ENCODE measurements around the gene CACNA1G. TPM values are rescaled to one million over a fixed set of nuclear protein-coding genes. Genes with fewer than 3 reads are reported as not detected.

CACNA1G gene
- total and polyA plus RNA-seq, 2 donors: 0.15 to 6.6 TPM

DNA sequence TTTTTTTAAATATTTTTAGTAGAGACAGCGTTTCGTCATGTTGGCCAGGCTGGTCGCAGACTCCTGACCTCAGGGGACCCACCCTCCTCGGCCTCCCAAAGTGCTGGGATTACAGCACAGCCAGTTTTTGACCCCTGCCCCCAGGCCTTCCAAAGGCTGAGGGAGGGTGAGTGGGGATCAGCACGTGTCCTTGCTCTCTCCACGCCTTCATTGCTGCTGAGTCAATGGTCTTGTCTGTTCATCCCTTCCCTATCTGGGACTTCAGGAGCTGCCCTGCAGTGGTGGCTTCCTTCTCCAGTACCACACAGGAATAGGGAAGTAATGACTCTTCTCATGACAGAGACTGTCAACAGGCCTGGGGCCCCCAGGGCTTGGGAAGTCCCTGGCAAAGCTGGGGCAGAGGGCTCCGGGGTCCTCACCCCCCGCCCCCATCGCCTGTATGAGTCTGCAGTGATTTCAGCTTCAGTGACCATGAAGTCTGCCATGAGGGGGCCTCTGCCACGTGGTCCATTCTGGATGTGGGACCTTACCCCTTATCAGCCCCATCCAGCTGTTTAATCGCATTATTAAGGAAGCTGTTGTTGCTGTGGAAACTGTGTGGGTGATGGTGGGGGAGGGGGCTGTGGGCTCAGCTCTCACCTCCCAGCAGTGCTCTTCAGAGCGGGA, 80.3 kb downstream of the CACNA1G start:
- Histone ChIP-seq H3K27ac (ENCODE audit: low read depth) (no peak overlapping the region), H3K4me3 (ENCODE audit: low read depth, low read length) (no peak overlapping the region), H3K36me3 (ENCODE audit: insufficient read depth) (no peaks in the 10 kb centered on the region), H3K4me1 (ENCODE audit: insufficient read depth) (peaks cover 1% of the 10 kb centered on the region)
- WGBS: 76% methylated on average over 12 of the region's 12 CpGs
- no peak for DNase-seq (ENCODE audit: extremely low spot score)

DNA sequence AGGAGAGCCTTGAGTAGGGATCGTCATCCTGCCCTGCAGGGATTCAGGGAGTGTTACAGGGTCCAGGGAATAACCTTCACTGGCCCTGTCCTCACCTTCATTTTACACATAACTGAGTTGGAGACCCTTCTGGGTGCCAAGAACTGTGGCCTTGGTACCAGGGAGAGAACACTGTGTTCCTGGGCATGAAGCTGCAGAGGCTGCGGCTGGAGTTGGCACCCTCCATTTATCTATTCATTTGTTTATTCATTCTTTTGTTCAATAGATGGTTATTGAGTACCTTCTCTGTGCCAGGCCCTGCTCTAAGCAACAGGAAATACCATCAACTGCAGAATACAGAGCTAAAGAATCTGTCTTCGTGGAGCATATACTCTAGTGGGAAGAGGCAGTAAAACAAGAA, 80.8 kb downstream of the CACNA1G start:
- WGBS: 83% methylated on average over 3 of the region's 3 CpGs
- Histone ChIP-seq H3K4me1 (ENCODE audit: insufficient read depth) (peaks cover 1% of the 10 kb centered on the region), H3K4me3 (ENCODE audit: low read depth, low read length) (no peak overlapping the region), H3K27ac (ENCODE audit: low read depth) (no peak overlapping the region), H3K36me3 (ENCODE audit: insufficient read depth) (no peaks in the 10 kb centered on the region)
- no peak for DNase-seq (ENCODE audit: extremely low spot score)

DNA sequence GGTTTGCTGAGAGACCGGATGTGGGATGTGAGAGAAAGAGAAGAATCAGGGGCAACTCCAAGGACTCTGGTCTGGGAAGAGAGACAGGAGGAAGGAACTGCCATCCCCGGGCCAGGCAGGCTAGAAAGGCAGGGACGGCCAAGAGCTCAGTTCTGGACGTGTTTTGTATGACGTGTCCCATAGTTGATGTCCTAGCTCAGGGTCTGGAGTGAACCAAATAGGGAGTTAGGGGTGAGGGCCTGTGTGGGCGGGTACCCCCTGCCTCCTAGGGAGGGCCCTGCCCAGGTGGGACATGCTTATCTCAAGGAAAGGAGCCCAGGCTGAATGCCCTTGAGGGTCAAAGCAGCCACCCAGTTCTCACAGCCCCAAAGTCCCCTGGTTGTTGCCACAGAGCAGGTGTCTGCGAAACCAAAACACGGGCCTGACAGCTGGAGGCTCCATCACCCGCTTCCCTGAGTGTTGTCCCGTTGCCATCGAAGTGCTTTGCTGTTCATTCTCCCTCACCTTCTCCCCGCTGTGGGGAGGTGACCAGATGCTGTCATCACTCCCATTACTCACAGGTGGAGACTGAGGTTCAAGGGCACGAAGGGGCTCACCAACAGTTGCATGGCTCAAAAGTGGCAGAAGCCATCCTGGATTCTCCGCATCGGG, 81.7 kb downstream of the CACNA1G start:
- Histone ChIP-seq H3K27ac (ENCODE audit: low read depth) (no peak overlapping the region), H3K36me3 (ENCODE audit: insufficient read depth) (no peaks in the 10 kb centered on the region), H3K4me1 (ENCODE audit: insufficient read depth) (peaks cover 1% of the 10 kb centered on the region), H3K4me3 (ENCODE audit: low read depth, low read length) (no peak overlapping the region)
- DNase-seq (ENCODE audit: extremely low spot score): no peak
- 95% methylated on average over 15 of the region's 15 CpGs for WGBS

DNA sequence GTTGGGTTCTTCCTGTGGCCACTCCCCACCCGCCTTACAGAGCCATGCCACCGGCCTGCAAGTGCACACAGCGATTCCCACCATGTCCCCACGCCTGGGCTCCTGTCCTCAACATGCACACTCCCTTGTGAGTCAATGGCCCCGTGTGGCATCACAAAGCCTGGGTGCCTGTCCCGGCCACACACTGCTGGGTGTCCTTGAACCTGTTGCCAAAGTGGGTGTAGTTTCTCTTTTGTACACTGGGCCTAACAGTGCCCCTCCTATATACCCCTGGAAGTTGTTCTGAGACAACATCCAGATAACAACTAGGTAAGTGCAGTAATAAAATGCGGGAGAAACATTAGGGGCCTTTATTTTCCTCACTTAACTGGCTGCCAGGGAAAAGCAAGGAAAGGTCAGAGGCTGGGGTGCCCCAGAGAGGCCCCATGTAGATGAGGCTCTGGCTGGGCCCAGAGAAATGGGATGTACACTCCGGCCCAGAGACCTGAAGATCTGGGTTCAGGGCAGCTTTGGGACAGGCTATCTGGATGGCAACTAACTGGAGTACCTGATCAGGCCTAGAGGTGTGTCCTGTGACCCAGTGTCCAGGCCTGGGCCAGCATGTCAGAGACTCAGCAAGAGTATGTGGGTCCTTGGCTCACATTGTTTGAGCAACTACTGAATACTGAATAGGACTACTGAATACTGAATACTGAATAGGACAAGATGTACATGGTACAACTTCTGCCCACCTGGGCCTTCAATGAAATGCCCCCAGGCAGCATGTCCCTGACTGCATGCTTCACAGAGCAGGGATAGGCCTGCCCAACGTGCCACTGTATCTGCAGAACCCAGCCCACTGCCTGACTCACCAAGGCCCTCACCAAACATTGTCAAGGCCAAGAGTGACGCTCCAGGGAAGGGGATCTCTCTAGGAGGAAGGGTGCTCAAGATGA, 82.5 kb downstream of the CACNA1G start:
- Histone ChIP-seq H3K27ac (ENCODE audit: low read depth) (no peak overlapping the region), H3K36me3 (ENCODE audit: insufficient read depth) (no peaks in the 10 kb centered on the region), H3K4me1 (ENCODE audit: insufficient read depth) (peaks cover 1% of the 10 kb centered on the region), H3K4me3 (ENCODE audit: low read depth, low read length) (no peak overlapping the region)
- DNase-seq (ENCODE audit: extremely low spot score): no peak
- 93% methylated on average over 10 of the region's 10 CpGs for WGBS

DNA sequence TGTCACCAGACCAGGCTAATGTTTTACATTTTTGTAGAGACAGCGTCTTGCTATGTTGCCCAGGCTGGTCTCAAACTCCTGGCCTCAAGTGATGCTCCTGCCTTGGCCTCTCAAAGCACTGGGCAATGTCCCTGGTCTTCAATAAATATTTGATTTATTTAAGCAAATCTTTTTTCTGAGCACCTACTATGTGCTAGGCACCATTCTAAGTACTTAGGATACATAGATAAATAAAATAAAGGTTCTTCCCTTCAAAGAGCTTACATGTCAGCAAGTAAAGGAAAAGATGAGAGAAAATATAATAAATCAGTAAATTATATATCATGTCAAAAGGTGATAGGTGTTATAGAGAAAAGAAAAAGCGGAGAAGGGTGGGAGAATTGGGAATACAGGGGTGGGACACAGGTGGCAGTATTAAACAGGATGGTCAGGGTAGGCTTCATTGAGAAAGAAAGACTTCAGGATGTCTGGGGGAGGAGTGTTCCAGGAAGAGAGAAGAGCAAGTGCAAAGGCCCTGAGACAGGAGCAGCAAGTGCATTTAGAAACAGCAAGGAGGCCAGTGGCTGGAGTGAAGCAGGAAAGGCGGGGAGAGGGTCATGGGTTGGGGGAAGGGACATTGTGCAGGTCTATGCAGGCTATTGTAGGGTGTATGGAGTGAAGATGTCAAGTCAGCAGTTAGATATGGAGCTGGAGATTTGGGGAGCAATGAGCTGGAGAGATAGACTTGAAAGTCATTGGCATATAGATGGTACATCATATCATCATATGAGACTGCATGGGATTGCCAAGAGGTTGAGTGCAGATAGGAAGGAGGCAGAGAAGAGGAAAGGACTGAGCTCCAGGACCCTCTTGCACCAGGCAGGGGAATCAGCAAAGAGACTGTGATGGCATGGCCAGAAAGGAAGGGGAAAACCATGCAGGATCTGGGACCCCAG, 85.5 kb downstream of the CACNA1G start:
- DNase-seq (ENCODE audit: extremely low spot score): no peak
- WGBS: 92% methylated on average over 3 of the region's 3 CpGs
- H3K4me3 ChIP-seq (ENCODE audit: low read depth, low read length): no peak overlapping the region

DNA sequence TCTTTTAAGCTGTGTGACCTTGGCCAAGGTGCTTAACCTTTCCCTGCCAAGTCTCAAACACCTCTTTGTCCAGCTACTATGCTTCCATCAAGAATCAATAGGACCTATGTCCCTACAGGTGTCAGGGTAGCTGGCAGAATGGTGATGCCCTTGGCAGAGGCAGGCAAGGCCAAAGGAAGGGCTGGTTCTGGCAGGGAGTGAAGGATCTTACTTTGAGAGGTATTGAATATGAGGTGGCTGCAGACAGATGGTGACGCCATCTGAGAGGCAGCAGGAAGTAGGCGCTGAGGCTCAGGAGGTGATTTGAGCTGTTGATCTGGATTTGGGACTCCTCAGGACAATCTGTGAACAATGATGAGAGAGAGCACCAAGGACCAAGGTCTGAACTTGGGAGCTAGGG, 86.7 kb downstream of the CACNA1G start:
- no peak overlapping the region for H3K27ac ChIP-seq (ENCODE audit: low read depth)
- 96% methylated on average over 2 of the region's 2 CpGs for WGBS
- H3K4me1 ChIP-seq (ENCODE audit: insufficient read depth): no peaks in the 10 kb centered on the region
- no peak overlapping the region for H3K4me3 ChIP-seq (ENCODE audit: low read depth, low read length)
- no peak for DNase-seq (ENCODE audit: extremely low spot score)
- H3K36me3 ChIP-seq (ENCODE audit: insufficient read depth): no peaks in the 10 kb centered on the region

More for the DNA sequence above, 85.5 kb downstream of the CACNA1G start:
- Histone ChIP-seq H3K27ac (ENCODE audit: low read depth) (no peak overlapping the region), H3K36me3 (ENCODE audit: insufficient read depth) (no peaks in the 10 kb centered on the region), H3K4me1 (ENCODE audit: insufficient read depth) (no peaks in the 10 kb centered on the region)

DNA sequence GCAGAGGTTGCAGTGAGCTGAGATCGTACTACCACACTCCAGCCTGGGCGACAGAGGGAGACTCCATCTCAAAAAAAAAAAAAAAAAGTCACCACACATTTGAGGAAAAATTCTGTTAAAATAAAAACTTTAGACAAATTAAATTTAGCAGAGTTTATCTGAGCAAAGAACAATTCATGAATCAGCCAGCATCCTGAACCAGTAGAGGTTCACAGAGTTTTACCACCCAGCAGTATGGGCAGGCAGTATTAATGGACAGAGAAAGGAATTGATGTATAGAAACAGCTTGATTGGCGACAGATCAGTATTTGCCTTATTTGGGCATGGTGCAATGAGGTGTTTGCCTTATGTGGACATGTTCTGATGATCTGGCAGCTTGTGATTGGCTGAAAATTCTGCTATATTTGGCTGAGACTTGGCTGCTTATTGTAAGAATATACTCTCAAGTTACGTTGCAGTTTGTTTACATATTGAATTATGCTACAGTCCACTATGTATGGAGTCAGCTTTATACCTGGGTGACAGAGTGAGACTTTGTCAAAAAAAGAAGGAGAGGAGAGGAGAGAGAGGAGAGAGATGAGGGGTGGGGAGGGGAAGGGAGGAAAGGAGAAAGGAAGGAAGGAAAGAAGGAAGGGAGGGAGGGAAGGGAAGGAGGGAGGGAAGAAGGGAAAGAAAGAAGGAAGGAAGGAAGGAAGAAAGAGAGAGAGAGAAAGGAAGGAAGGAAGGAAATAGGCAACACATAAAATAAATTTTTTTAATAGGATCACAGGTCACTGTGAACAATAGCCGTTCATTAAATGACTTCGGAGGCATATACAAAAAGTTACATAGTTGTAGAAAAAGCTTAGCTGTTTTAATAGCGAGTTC, 88.8 kb downstream of the CACNA1G start:
- WGBS: 80% methylated on average over 7 of the region's 7 CpGs
- H3K36me3 ChIP-seq (ENCODE audit: insufficient read depth): no peaks in the 10 kb centered on the region
- H3K4me3 ChIP-seq (ENCODE audit: low read depth, low read length): no peak overlapping the region
- no peak for DNase-seq (ENCODE audit: extremely low spot score)
- H3K27ac ChIP-seq (ENCODE audit: low read depth): no peak overlapping the region
- H3K4me1 ChIP-seq (ENCODE audit: insufficient read depth): no peaks in the 10 kb centered on the region

DNA sequence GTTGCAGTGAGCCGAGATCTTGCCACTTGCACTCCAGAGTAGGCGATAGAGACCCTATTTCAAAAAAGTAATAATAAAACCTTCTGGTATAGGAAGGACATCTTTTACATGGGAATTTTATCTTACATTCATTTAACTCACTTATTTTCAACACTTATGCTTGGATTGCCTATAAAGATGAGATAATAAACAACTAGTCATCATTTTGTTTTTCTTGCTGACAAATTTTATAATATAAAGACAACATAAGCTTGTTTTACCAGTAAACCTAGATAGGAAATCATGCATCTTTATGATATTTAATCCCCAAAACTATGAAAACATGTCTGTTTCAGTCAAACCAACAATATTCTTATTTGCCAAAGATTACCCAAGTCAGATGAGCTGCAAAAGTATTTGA, 91.1 kb downstream of the CACNA1G start:
- no peak for DNase-seq (ENCODE audit: extremely low spot score)
- no peak overlapping the region for H3K4me3 ChIP-seq (ENCODE audit: low read depth, low read length)
- no peaks in the 10 kb centered on the region for H3K36me3 ChIP-seq (ENCODE audit: insufficient read depth)
- WGBS: 92% methylated on average over 2 of the region's 2 CpGs
- no peaks in the 10 kb centered on the region for H3K4me1 ChIP-seq (ENCODE audit: insufficient read depth)
- H3K27ac ChIP-seq (ENCODE audit: low read depth): no peak overlapping the region

DNA sequence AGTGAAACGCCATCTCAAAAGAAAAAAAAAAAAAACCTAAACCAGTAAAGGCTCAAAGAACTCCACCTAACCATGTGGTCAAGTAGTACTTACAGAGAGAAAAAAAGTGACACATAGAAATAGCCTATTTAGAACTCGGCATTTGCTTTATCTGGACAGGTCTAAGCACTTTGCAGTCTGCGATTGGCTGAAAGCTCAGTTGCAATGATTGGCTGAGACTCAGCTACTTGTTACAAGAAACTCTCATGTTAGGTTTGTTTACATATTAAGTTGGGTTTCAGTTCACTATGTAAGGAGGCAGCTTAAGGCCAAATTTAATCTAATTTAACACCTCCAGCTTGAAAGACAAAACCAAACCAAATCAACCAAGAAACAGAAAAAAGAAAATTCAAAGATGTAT, 93.2 kb downstream of the CACNA1G start:
- Histone ChIP-seq H3K4me1 (ENCODE audit: insufficient read depth) (no peaks in the 10 kb centered on the region), H3K4me3 (ENCODE audit: low read depth, low read length) (no peak overlapping the region), H3K36me3 (ENCODE audit: insufficient read depth) (no peaks in the 10 kb centered on the region), H3K27ac (ENCODE audit: low read depth) (no peak overlapping the region)
- DNase-seq (ENCODE audit: extremely low spot score): no peak
- WGBS: 85% methylated on average over 3 of the region's 3 CpGs

DNA sequence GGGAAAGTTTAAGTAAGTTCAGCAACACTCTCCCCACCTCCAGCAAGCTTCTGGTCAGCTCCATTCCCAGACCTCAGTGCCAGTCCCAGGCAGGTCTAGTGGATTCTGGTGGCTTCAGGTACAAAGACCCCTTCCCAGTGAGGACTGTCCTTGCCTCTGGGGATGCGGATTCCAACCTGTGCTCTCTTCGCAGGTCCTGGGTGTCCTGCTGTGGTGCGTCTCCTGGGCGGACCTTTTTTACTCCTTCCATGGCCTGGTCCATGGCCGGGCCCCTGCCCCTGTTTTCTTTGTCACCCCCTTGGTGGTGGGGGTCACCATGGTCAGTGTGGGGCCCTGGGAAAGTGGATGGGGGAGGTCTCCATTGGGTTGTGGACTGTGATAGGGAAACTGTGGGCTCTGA, 96.0 kb downstream of the CACNA1G start:
- no peak overlapping the region for H3K4me3 ChIP-seq (ENCODE audit: low read depth, low read length)
- H3K27ac ChIP-seq (ENCODE audit: low read depth): no peak overlapping the region
- no peak for DNase-seq (ENCODE audit: extremely low spot score)
- no peaks in the 10 kb centered on the region for H3K4me1 ChIP-seq (ENCODE audit: insufficient read depth)
- H3K36me3 ChIP-seq (ENCODE audit: insufficient read depth): no peaks in the 10 kb centered on the region
- 98% methylated on average over 5 of the region's 5 CpGs for WGBS

DNA sequence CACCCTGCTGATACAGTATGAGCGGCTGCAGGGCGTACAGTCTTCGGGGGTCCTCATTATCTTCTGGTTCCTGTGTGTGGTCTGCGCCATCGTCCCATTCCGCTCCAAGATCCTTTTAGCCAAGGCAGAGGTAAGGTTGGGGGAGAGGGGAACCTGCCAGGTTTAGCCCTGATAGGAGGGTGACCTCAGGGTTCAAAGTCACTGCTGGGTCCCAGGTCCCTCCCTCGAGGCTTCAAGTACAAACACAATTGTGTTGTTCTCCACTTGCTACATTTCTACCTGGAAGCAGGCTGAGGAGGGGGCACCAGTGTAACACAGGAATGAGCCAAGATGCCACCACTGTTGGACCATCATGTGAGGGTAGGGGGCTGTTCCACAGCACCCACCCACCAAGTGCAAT, 96.5 kb downstream of the CACNA1G start:
- DNase-seq (ENCODE audit: extremely low spot score): no peak
- H3K36me3 ChIP-seq (ENCODE audit: insufficient read depth): no peaks in the 10 kb centered on the region
- no peak overlapping the region for H3K27ac ChIP-seq (ENCODE audit: low read depth)
- no peaks in the 10 kb centered on the region for H3K4me1 ChIP-seq (ENCODE audit: insufficient read depth)
- WGBS: 93% methylated on average over 7 of the region's 7 CpGs
- H3K4me3 ChIP-seq (ENCODE audit: low read depth, low read length): no peak overlapping the region

DNA sequence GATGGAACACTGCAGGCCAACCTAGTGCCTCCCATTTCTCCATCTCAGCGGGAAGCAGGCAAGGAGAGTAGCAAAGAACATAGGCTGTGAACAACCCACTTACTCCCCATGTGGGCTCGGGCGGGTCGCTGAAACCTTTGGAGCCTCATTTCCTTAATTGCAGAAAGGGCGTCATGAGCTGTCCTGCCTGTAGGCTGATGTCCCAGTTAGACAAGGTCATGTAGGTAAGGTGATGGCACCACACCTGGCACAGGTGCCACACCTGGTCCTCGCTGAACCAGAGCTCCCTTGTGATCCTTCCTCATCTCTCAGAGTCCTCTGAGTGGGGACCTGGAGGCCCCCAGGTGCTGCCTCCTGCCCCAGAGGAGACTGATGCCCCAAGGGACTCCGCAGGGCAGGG, 97.1 kb downstream of the CACNA1G start:
- 95% methylated on average over 7 of the region's 7 CpGs for WGBS
- Histone ChIP-seq H3K27ac (ENCODE audit: low read depth) (no peak overlapping the region), H3K4me3 (ENCODE audit: low read depth, low read length) (no peak overlapping the region), H3K4me1 (ENCODE audit: insufficient read depth) (no peaks in the 10 kb centered on the region), H3K36me3 (ENCODE audit: insufficient read depth) (no peaks in the 10 kb centered on the region)
- DNase-seq (ENCODE audit: extremely low spot score): no peak

Measured in urinary bladder (tissue), 4 donors.